HepG2 (cell line): ENCODE measurements around the gene GSAP. TPM values are rescaled to one million over a fixed set of nuclear protein-coding genes. Genes with fewer than 3 reads are reported as not detected.

Experiments
- ARID5B ChIP-seq: IDR thresholded peaks from 2 replicates; pipeline ENCODE4 v1.4.0; 2020; ENCODE audit warnings: mild to moderate bottlenecking, missing genetic modification reagents
- BRCA1 ChIP-seq: sonication (generic); formaldehyde crosslinking; IDR thresholded peaks from 2 replicates; pipeline ENCODE4 v1.4.0; 2020; ENCODE audit warnings: missing genetic modification reagents
- CEBPG ChIP-seq: IDR thresholded peaks from 2 replicates; pipeline ENCODE4 v1.6.1; 2016
- DPF2 ChIP-seq: sonication (generic); formaldehyde crosslinking; IDR thresholded peaks from 2 replicates; pipeline ENCODE4 v1.4.0; 2020; ENCODE audit warnings: mild to moderate bottlenecking, low read depth, missing genetic modification reagents, borderline replicate concordance
- E2F1 ChIP-seq: sonication (generic); formaldehyde crosslinking; IDR thresholded peaks from 2 replicates; pipeline ENCODE4 v1.5.0; 2020; ENCODE audit warnings: missing genetic modification reagents
- ELF4 ChIP-seq: sonication (generic); formaldehyde crosslinking; IDR thresholded peaks from 2 replicates; pipeline ENCODE4 v1.5.0; 2020; ENCODE audit warnings: missing genetic modification reagents, mild to moderate bottlenecking, moderate library complexity, borderline replicate concordance
- HOXA3 ChIP-seq: sonication (generic); formaldehyde crosslinking; IDR thresholded peaks from 2 replicates; pipeline ENCODE4 v1.5.0; 2020; ENCODE audit warnings: missing genetic modification reagents
- MAFF ChIP-seq: IDR thresholded peaks from 2 replicates; pipeline ENCODE4 v1.6.1; 2011; ENCODE audit warnings: low read depth, low read length, improper control_type of control experiment
- NCOA2 ChIP-seq: sonication (generic); formaldehyde crosslinking; IDR thresholded peaks from 2 replicates; pipeline ENCODE4 v1.8.0; 2022; ENCODE audit warnings: inconsistent platforms
- NFE2 ChIP-seq: sonication (generic); formaldehyde crosslinking; IDR thresholded peaks from 2 replicates; pipeline ENCODE4 v1.4.0; 2020; ENCODE audit warnings: missing genetic modification reagents
- NR2F6 ChIP-seq, 2 experiments: IDR thresholded peaks; 2 replicates each; pipeline ENCODE4 v1.6.1; 2016; ENCODE audit warnings: antibody characterized with exemption in 1 of 2, mild to moderate bottlenecking in 1 of 2
- SOX5 ChIP-seq: IDR thresholded peaks from 2 replicates; pipeline ENCODE4 v1.6.1; 2016; ENCODE audit warnings: borderline replicate concordance
- SP1 ChIP-seq, 2 experiments: fragments of 450-650 bp in 1 of 2; sonication (generic) in 1 of 2; formaldehyde crosslinking in 1 of 2; IDR thresholded peaks; 2 replicates each; pipeline versions ENCODE4 v1.4.0 to v1.6.1; 2016 to 2020; ENCODE audit warnings: missing genetic modification reagents in 1 of 2
- THAP11 ChIP-seq: IDR thresholded peaks from 2 replicates; pipeline ENCODE4 v1.6.1; 2016; ENCODE audit warnings: missing biosample characterization, missing genetic modification reagents
- TMF1 ChIP-seq: sonication (generic); formaldehyde crosslinking; IDR thresholded peaks from 2 replicates; pipeline ENCODE4 v1.8.1; 2022; ENCODE audit warnings: low read depth, missing genetic modification reagents
- TP53 ChIP-seq: sonication (generic); formaldehyde crosslinking; conservative IDR thresholded peaks from 2 replicates; pipeline ENCODE4 v1.4.0; 2020; ENCODE audit warnings: missing genetic modification reagents
- ZBTB8A ChIP-seq: sonication (generic); formaldehyde crosslinking; IDR thresholded peaks from 2 replicates; pipeline ENCODE4 v1.4.0; 2020; ENCODE audit warnings: mild to moderate bottlenecking, low read depth, missing genetic modification reagents, borderline replicate concordance
- ZNF143 ChIP-seq: sonication (generic); formaldehyde crosslinking; IDR thresholded peaks from 2 replicates; pipeline ENCODE4 v1.4.0; 2020; ENCODE audit warnings: missing genetic modification reagents
- ZNF180 ChIP-seq: sonication (generic); formaldehyde crosslinking; IDR thresholded peaks from 2 replicates; pipeline ENCODE4 v1.4.0; 2020; ENCODE audit warnings: low read depth, missing genetic modification reagents, borderline replicate concordance
- ZNF354B ChIP-seq: sonication (generic); formaldehyde crosslinking; IDR thresholded peaks from 2 replicates; pipeline ENCODE4 v1.8.0; 2022; ENCODE audit warnings: mild to moderate bottlenecking, missing genetic modification reagents
- ZNF616 ChIP-seq: sonication (generic); formaldehyde crosslinking; IDR thresholded peaks from 2 replicates; pipeline ENCODE4 v1.5.0; 2020; ENCODE audit warnings: low read depth, mild to moderate bottlenecking, missing genetic modification reagents
- polyA plus RNA-seq, 8 experiments: library from polyadenylated mRNA; depleted of rRNA in 3 of 8; stranded (reverse) in 7 of 8; unstranded in 1 of 8; fragments of >200 nt; fragmentation: Illumina TruSeq in 4 of 8; extraction: Trizol in 4 of 8; gene quantifications; 2 replicates each; pipeline versions ENCODE4 v1.2.1 to v1.2.3, GENCODE V29; 2011 to 2016; ENCODE audit warnings: low read depth in 4 of 8, missing spikeins in 1 of 8, mixed read lengths in 1 of 8; ENCODE audit not compliant: insufficient read depth in 1 of 8
- total RNA-seq, 5 experiments: library from RNA; depleted of rRNA; stranded (reverse); fragments of >200 nt; fragmentation: Illumina TruSeq; extraction: Trizol; gene quantifications; 2 replicates each; pipeline ENCODE4 v1.2.3, GENCODE V29; 2016; ENCODE audit warnings: low read depth in 1 of 5
- TF ChIP-seq, protein P1 (sequence below): sonication (generic); formaldehyde crosslinking; IDR thresholded peaks from 2 replicates; pipeline ENCODE4 v1.4.0; 2020; ENCODE audit warnings: missing genetic modification reagents

The GSAP gene
- total and polyA plus RNA-seq, 2 of the 13 experiments (the other 11 are each of a cell fraction or from before 2014, with no cell fraction given): 34.6 to 40.6 TPM

DNA sequence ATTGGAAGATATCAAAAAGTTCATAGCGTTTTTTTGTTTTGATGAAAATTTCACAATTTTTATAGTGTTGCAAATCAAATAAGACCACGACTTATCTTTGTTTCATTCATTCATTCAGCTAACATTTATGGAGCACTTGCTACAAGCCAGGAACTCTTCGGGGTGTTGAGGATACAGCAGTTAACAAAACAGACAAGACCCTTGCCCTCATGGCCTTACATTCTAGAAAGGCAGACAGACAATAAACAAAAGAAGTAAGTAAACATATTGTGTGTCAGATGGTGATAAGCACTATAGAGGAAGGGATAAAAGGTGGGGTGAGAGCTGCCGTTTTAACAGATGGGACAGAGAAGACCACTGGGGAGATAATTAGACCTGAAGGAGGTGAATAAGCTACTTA lies 41.6 kb upstream of the GSAP start (continued):
- no peak for TF ChIP-seq TMF1 (CRISPR knock-in tag)
- no peak for TF ChIP-seq ZNF143 (CRISPR knock-in tag)
- TF ChIP-seq ARID5B (CRISPR knock-in tag): peak; percentile 85
- no peak for TF ChIP-seq TP53 (CRISPR knock-in tag)
- peak; percentile 17; the same call in 1 of the 2 replicates for TF ChIP-seq DPF2 (CRISPR knock-in tag)
- TF ChIP-seq THAP11 (CRISPR knock-in tag): peak; percentile 33; the same call in 1 of the 2 replicates
- TF ChIP-seq HOXA3: no peak
- no peak for TF ChIP-seq BRCA1
- TF ChIP-seq ELF4 (CRISPR knock-in tag): no peak
- no peak for TF ChIP-seq MAFF
- no peak for TF ChIP-seq ZNF354B (CRISPR knock-in tag)
- TF ChIP-seq E2F1: no peak
- no peak for TF ChIP-seq NFE2 (CRISPR knock-in tag)
- no peak for TF ChIP-seq ZNF616 (CRISPR knock-in tag)
- TF ChIP-seq, protein P1, sequence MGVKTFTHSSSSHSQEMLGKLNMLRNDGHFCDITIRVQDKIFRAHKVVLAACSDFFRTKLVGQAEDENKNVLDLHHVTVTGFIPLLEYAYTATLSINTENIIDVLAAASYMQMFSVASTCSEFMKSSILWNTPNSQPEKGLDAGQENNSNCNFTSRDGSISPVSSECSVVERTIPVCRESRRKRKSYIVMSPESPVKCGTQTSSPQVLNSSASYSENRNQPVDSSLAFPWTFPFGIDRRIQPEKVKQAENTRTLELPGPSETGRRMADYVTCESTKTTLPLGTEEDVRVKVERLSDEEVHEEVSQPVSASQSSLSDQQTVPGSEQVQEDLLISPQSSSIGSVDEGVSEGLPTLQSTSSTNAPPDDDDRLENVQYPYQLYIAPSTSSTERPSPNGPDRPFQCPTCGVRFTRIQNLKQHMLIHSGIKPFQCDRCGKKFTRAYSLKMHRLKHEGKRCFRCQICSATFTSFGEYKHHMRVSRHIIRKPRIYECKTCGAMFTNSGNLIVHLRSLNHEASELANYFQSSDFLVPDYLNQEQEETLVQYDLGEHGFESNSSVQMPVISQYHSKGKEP (CRISPR knock-in tag): no peak
- no peak for TF ChIP-seq ZBTB8A
- no peak for TF ChIP-seq ZNF180 (CRISPR knock-in tag)
- no peak for TF ChIP-seq SP1 (IDR thresholded peaks at IDR 0.05)
- no peak for TF ChIP-seq SP1 (CRISPR knock-in tag; IDR thresholded peaks at IDR 0.05)
- peak; percentile 60; the same call in 1 of the 2 replicates for TF ChIP-seq NR2F6 (IDR thresholded peaks at IDR 0.05)
- TF ChIP-seq NR2F6 (CRISPR knock-in tag; IDR thresholded peaks at IDR 0.05): peak; percentile 80
- TF ChIP-seq CEBPG (CRISPR knock-in tag): peak; percentile 32; the same call in 1 of the 2 replicates
- TF ChIP-seq NCOA2 (CRISPR knock-in tag): peak; percentile 72; the same call in 1 of the 2 replicates
- TF ChIP-seq SOX5 (CRISPR knock-in tag): peak; percentile 97
